Loucy (cell line): ENCODE results near the gene EFNA3.

Source experiments
- CTCF ChIP-seq: fragments of 200-600 bp; sonication (generic); conservative IDR thresholded peaks from 2 replicates; pipeline ENCODE4 v1.5.1; 2014; ENCODE audit warnings: mild to moderate bottlenecking, antibody characterized with exemption, low read length
- EZH2phosphoT487 ChIP-seq: fragments of 200-600 bp; IDR thresholded peaks from 2 replicates; pipeline ENCODE4 v1.6.1; 2018; ENCODE audit warnings: antibody characterized with exemption, mild to moderate bottlenecking, moderate library complexity, borderline replicate concordance

GRCh38 chr1:155075535-155075934 is 3.1 kb upstream of the EFNA3 start:
- TF ChIP-seq CTCF (no peak), EZH2phosphoT487 (no peak)
